ENCODE measurements around the gene LONRF2.
A peak's percentile ranks its signal among the peaks of the same experiment; 100 is the strongest.

Gene LONRF2

DNA sequence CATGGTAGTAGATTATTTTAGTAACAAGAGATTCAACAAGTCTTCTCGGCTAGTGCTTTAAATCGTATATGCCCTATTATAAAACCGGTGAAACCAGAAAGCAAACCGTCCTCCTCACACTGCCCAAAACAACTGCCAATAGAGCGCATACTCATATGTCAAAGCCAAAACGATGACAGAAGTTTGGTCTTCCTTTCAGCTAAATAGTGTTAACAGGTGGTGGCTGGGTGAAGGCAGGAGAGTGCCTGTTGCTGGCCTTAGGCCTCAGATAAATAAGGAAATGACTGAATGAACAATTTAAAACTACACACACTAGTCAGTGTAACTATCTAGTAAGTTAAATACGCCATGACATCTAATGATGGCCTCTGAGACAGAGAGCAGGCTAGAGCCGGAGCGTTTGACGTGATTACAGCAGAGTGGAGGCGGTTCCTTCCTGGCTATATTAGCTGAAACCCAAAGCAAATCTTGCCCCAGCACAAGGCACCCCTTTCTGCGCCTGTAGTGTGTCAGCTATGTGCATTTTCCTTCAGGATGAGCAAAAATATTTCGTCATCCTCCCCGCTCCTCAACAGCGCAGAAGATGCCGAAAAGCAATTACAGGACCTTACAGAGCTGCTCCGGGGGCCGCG lies 1.6 kb downstream of the LONRF2 start:
- Mint-ChIP-seq H3K4me3 (peak overlapping the region; percentile 67), H3K4me1 (ENCODE audit: low read depth) (peaks cover 5% of the 10 kb centered on the region), H3K36me3 (peaks cover 4% of the 10 kb centered on the region), H3K27me3 (peaks cover 46% of the 10 kb centered on the region), H3K9me3 (ENCODE audit: low read depth) (peaks cover 11% of the 10 kb centered on the region), H3K27ac (no peak overlapping the region)

DNA sequence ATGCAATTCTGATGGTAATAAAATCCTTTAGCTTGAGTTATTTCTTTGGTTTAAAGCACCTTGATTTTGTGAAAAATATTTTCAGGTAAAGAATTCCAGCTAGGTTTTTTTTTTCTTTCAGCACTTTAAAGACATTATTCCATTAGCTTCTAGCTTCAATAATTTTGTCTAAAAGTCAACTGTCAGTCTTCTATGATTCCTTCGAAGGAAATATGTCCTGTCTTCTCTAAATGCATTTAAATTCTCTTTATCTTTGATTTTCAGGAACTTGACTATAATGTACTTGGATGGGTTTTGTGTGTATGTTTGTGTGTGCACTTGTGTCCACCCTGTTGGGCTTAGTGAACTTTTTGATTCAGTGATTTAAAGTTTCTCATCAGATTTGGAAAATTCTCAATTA lies 4.7 kb downstream of the LONRF2 start:
- Mint-ChIP-seq H3K9me3 (ENCODE audit: low read depth) (peaks cover 11% of the 10 kb centered on the region), H3K36me3 (peaks cover 4% of the 10 kb centered on the region), H3K4me3 (no peak overlapping the region), H3K27me3 (peaks cover 33% of the 10 kb centered on the region), H3K4me1 (ENCODE audit: low read depth) (peaks cover 5% of the 10 kb centered on the region), H3K27ac (no peak overlapping the region)

DNA sequence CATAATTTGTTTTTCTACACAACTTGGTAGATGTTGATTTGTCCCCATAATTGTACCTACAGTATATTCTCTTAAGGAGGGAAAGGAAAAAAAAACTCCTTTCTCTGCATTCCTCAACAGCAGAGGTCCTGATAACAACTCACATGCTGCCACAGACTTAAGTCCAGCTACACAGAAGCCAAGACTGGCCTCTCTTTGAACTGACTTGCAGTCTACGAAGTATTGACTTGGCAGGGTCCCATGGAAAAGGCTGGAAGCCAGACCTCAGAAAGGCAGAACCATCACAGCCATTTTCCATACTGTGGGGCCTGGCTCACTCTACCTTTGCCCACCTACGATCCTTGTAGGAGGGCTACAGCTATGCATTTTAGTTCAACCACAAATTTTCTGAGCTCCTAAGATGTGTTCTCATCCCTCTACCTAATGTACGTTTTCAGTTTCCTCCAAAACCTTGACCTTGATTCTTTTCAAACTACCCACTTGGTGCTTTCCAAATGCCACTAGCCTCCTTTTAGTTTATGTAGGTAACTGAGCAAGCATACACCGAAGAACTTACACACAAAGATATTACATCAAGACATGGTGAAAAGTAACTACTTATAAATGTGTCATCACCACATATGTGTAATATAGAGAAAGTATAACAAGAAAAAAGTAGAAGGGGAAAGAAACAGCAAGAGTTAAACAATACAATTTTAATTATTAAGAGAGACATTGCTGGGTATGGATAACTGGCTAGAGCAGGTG lies 12.2 kb downstream of the LONRF2 start:
- no peaks in the 10 kb centered on the region for H3K36me3 Mint-ChIP-seq
- no peak overlapping the region for H3K4me3 Mint-ChIP-seq
- no peak overlapping the region for H3K27ac Mint-ChIP-seq
- peaks cover 3% of the 10 kb centered on the region for H3K27me3 Mint-ChIP-seq
- peaks cover 3% of the 10 kb centered on the region for H3K9me3 Mint-ChIP-seq (ENCODE audit: low read depth)
- H3K4me1 Mint-ChIP-seq (ENCODE audit: low read depth), result no peaks in the 10 kb centered on the region

DNA sequence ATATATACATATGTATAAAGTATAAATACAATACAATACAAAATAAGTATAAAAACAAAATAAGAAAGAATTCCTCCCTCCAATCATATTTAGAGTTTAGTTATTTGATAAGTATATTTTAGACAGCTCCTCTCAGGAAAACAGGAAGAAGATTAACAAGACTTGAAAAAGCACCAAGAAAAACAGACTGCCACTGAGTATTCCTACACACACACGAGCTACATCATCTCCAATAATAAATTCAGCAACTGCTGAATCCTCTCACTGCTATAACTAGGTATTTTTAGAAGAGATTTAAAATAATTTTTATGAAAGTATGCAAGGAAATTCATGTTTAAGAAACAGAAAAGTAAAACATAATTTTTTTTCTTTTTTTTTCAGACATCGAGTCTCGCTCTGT lies 13.0 kb downstream of the LONRF2 start:
- Mint-ChIP-seq H3K27ac (no peak overlapping the region), H3K9me3 (ENCODE audit: low read depth) (peaks cover 3% of the 10 kb centered on the region)

DNA sequence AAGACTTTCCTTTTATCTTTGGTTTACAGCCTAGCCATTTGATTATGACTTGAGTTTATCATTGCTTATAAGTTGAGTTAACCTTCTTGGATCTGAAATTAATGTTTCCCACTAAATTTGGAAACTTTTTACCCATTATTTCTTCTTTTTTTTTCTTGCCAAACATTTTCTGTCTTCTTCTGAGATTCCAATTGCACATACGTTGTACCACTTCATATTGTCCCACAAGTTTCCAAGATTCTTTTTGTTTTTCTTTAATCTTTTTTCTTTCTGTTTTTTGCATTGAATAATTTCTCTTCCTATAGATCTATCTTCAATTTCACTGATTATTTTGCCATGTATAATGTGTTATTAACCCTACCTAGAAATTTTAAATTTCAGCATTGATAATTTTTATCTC lies 18.6 kb downstream of the LONRF2 start:
- Mint-ChIP-seq H3K36me3 (no peaks in the 10 kb centered on the region), H3K4me3 (no peak overlapping the region), H3K27ac (no peak overlapping the region), H3K4me1 (ENCODE audit: low read depth) (no peaks in the 10 kb centered on the region), H3K27me3 (peaks cover 3% of the 10 kb centered on the region), H3K9me3 (ENCODE audit: low read depth) (peaks cover 3% of the 10 kb centered on the region)

More for the DNA sequence above, 13.0 kb downstream of the LONRF2 start:
- Mint-ChIP-seq H3K36me3 (no peaks in the 10 kb centered on the region), H3K4me3 (no peak overlapping the region), H3K27me3 (peaks cover 3% of the 10 kb centered on the region), H3K4me1 (ENCODE audit: low read depth) (no peaks in the 10 kb centered on the region)

DNA sequence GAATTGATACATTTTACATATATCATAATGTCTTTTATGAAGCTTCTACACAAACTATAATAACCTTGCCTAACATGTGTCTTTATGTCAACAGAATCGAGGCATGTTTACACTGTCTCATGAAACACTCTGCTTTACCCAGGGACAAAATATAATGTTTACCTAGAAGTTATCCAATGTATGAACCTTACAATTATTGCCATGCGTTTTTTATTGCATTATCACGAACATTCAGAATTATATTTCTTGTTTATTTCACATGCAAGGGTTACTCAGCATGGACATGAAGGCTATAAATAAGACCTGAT lies 19.8 kb downstream of the LONRF2 start:
- peaks cover 5% of the 10 kb centered on the region for H3K27me3 Mint-ChIP-seq

DNA sequence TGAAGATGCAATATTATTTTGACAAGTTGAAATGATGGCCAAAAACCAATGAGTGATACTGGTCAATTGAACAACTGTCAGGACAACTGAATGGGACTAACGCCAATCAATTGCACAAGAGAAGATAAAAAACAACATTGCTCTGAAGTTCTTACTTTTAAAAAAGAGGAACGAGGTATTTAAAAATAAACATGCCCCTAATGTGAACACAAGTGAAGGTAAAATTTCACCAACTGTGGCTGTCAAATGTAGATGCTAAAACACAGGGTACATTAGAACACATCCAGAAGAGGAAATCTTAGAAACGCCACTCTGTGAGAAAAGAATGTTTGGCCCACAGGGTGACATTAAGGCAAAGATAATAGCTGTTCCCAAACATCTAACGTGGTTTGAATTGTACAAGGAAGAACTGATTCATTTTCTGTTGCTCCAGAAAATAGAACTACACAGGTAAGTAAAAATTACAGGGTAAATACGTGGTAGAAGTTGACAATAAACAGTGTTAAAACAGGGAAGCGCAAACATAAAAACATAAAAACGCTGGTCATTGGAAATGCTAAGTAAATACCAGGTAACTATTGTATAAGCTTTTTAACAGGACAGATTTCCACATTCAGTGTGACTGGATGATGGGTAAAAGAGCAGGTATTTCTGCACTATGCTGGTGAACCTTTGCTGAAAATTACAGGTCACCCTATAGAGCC lies 20.3 kb downstream of the LONRF2 start:
- H3K27ac Mint-ChIP-seq, result no peak overlapping the region
- H3K4me3 Mint-ChIP-seq, result no peak overlapping the region
- peaks cover 3% of the 10 kb centered on the region for H3K9me3 Mint-ChIP-seq (ENCODE audit: low read depth)
- H3K4me1 Mint-ChIP-seq (ENCODE audit: low read depth), result no peaks in the 10 kb centered on the region
- no peaks in the 10 kb centered on the region for H3K36me3 Mint-ChIP-seq
- H3K27me3 Mint-ChIP-seq, result peaks cover 5% of the 10 kb centered on the region

More for the DNA sequence above, 19.8 kb downstream of the LONRF2 start:
- Mint-ChIP-seq H3K4me1 (ENCODE audit: low read depth) (no peaks in the 10 kb centered on the region), H3K4me3 (no peak overlapping the region), H3K27ac (no peak overlapping the region), H3K9me3 (ENCODE audit: low read depth) (peaks cover 3% of the 10 kb centered on the region), H3K36me3 (no peaks in the 10 kb centered on the region)

DNA sequence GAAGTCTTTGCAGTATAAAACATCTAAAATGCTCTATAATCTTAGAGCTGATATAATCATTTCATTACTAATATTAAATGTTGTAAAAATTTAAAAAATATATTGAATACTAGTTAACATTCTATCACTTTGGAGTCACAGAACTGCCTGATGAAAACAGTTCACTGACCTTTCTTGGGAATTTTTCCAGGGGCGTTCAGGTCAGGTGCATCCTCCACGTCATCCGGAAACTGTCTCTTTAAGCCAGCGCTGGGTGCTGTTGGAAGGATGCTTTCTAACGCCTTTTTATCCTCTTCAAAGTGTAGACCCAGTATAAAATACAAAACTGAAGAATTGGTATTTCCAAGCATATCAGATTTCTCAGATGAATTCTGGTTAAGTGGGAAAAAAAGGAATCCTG lies 22.8 kb downstream of the LONRF2 start:
- Mint-ChIP-seq H3K36me3 (no peaks in the 10 kb centered on the region), H3K27ac (no peak overlapping the region), H3K4me3 (no peak overlapping the region), H3K27me3 (peaks cover 3% of the 10 kb centered on the region), H3K9me3 (ENCODE audit: low read depth) (no peaks in the 10 kb centered on the region), H3K4me1 (ENCODE audit: low read depth) (no peaks in the 10 kb centered on the region)

DNA sequence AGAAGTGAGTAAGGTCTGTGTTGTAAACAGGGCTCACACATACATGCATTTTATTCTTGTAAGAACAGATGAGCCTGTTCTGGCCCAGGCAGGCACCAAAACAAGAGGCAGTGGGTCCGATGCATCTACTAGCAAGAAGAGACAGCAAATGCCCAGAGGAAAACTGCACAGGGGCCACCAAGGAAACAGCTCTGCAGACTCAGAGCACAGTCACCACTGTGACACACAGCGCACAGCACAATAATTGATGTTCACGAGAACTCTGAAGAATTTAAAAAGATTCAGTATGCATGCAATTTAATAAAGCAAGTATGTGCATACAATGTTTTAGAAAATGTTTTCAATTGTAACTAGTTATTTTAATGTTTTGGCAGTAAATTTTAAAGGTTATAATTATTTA lies 24.8 kb downstream of the LONRF2 start:
- H3K4me3 Mint-ChIP-seq, result no peak overlapping the region
- H3K36me3 Mint-ChIP-seq, result no peaks in the 10 kb centered on the region
- no peak overlapping the region for H3K27ac Mint-ChIP-seq
- no peaks in the 10 kb centered on the region for H3K9me3 Mint-ChIP-seq (ENCODE audit: low read depth)
- no peaks in the 10 kb centered on the region for H3K4me1 Mint-ChIP-seq (ENCODE audit: low read depth)
- H3K27me3 Mint-ChIP-seq, result peaks cover 4% of the 10 kb centered on the region

DNA sequence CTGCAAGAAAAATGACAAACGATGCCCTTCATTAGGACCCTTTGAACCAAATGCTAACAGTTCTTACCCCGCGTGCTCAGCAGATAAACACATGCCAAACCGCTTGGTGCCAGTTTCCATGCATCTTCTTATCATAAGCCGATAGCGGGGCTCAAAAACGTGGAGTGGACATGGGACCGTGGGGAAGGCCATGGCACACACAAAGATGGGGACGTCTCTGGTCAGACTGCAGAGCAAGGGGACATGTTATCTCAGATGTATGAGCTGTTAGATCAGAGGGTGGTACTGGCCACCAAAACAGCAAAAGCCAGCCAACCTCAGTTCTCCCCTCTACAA lies 28.2 kb downstream of the LONRF2 start:
- Mint-ChIP-seq H3K27ac (no peak overlapping the region), H3K36me3 (no peaks in the 10 kb centered on the region), H3K27me3 (peaks cover 4% of the 10 kb centered on the region), H3K4me1 (ENCODE audit: low read depth) (no peaks in the 10 kb centered on the region), H3K9me3 (ENCODE audit: low read depth) (no peaks in the 10 kb centered on the region), H3K4me3 (no peak overlapping the region)

DNA sequence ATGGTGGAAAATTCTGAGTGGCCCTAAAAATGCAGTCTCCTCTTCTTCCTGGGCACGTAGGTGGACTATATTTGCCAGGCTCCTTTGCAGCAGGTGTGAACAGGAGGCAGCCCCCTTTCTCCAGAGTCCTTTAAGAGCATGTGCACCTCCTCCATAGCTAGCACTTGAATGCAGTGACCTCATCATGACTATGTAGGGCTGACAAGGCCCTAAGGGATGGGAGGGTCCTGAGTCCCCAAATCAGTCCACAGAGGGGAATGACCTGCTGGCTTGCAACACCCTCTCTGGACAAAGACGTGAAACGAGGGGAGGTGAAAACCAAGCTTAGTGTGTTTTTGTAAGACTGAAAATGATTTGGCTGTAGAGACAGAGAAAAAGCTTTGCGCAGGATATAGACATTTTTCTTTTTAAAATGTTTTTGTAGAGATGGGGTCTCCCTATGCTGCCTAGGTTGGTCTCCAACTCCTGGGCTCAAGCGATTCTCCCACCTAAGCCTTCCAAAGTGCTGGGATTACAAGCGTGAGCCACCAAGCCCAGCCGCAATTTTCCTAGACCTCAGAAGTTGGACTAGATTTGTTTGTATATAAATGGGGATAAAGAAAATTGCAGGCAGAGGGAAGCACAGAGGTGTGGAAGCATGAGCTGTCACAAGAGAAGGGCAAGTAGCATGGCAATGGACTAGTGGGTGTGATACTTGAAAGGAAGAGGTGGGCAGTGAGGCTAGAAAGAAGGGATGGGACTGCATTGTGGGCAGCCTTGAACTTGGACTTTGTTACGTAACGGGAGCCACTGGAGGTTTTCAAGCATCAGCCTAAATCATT lies 28.8 kb downstream of the LONRF2 start:
- Mint-ChIP-seq H3K9me3 (ENCODE audit: low read depth) (no peaks in the 10 kb centered on the region), H3K36me3 (no peaks in the 10 kb centered on the region), H3K27ac (no peak overlapping the region), H3K4me1 (ENCODE audit: low read depth) (no peaks in the 10 kb centered on the region), H3K4me3 (no peak overlapping the region), H3K27me3 (peaks cover 3% of the 10 kb centered on the region)

DNA sequence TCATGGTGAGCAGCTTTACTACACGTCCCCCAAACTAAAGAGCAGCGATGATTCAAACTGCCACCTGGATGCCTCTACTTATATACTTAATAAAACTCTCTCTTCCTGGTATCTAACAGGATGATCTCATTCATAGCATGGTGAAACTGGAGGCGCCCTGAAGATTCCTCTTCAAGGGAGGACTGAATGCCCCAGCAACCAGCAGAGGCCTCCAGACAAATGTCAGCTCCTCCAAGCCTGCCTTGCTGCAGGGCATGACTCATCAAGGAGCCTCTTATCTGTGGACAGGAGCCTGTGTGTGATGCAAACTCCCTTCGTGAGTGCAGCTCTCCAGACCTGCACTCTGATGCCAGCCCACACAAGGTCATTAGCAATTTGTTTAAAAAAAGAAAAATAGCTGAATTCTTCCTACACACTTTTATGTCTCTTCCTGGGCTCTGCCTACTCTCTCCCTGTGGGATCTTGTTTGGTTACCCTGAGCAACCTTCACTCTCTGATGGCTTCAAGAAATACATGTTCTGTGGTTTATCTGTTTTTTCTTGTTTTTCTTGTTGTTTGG lies 30.2 kb downstream of the LONRF2 start:
- no peaks in the 10 kb centered on the region for H3K4me1 Mint-ChIP-seq (ENCODE audit: low read depth)
- no peak overlapping the region for H3K4me3 Mint-ChIP-seq
- no peak overlapping the region for H3K27ac Mint-ChIP-seq
- no peaks in the 10 kb centered on the region for H3K9me3 Mint-ChIP-seq (ENCODE audit: low read depth)
- no peaks in the 10 kb centered on the region for H3K36me3 Mint-ChIP-seq
- H3K27me3 Mint-ChIP-seq, result peaks cover 2% of the 10 kb centered on the region

DNA sequence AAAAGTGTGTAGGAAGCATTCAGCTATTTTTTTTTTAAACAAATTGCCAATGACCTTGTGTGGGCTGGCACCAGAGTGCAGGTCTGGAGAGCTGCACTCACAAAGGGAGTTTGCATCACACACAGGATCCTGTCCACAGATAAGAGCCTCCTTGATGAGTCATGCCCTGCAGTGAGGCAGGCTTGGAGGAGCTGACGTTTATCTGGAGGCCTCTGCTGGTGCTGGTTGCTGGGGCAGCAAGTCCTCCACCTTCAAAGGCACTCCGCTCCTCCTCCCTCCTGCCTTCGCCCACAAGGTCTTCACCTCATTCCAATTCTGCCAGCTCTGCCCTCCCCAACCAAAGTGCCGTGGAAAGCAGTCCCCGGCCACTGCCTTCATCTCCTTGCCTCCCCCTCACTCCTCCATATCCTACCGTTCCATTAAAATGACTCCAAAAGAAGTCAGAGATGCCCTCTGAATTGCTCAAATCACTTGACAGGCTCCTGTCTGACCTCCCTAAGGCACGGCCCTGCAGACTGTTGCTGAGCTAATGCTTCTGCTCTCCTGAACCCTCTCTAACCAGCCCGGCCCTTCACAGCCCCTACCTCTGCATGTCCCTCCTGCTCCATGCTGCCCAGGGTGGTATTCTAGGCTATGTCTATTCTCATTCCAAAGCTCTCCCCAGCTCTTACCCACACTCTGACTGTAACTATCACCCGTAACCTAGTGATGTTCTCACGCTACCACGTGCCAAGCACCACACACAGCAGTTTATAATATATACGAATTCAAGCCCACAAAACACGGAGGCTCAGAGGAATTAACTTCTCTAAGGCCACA lies 30.9 kb downstream of the LONRF2 start:
- H3K27ac Mint-ChIP-seq, result no peak overlapping the region
- H3K4me3 Mint-ChIP-seq, result no peak overlapping the region
- H3K4me1 Mint-ChIP-seq (ENCODE audit: low read depth), result no peaks in the 10 kb centered on the region
- peaks cover 2% of the 10 kb centered on the region for H3K27me3 Mint-ChIP-seq
- no peaks in the 10 kb centered on the region for H3K9me3 Mint-ChIP-seq (ENCODE audit: low read depth)
- H3K36me3 Mint-ChIP-seq, result no peaks in the 10 kb centered on the region

DNA sequence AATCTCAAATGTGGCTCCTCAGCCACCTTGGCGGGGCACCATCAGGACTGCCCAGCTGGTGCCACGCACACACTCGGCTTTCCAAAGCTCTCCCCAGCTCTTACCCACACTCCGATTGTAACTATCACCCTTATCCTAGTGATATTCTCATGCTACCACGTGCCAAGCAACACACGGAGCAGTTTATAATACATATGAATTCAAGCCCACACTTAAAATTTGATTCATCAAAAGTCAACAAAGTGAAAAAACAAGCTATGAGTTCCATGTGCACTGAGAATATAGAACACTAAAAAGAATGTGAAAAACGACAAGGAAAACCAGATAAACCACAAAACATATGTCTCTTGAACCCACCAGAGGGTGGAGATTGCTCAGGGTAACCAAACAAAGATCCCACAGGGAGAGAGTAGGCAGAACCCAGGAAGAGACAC lies 31.6 kb downstream of the LONRF2 start:
- H3K4me1 Mint-ChIP-seq (ENCODE audit: low read depth), result no peaks in the 10 kb centered on the region

More for the DNA sequence above, 31.6 kb downstream of the LONRF2 start:
- no peaks in the 10 kb centered on the region for H3K36me3 Mint-ChIP-seq
- no peak overlapping the region for H3K27ac Mint-ChIP-seq
- no peaks in the 10 kb centered on the region for H3K9me3 Mint-ChIP-seq (ENCODE audit: low read depth)
- H3K27me3 Mint-ChIP-seq, result peaks cover 2% of the 10 kb centered on the region
- H3K4me3 Mint-ChIP-seq, result no peak overlapping the region
